HepG2 (cell line): ENCODE measurements around the gene ZNF445. TPM values are rescaled to one million over a fixed set of nuclear protein-coding genes. Genes with fewer than 3 reads are reported as not detected.

Source experiments
- ADNP ChIP-seq: sonication (generic); formaldehyde crosslinking; IDR thresholded peaks from 2 replicates; pipeline ENCODE4 v1.4.0; 2020; ENCODE audit warnings: missing genetic modification reagents
- ARNTL ChIP-seq: sonication (generic); formaldehyde crosslinking; IDR thresholded peaks from 2 replicates; pipeline ENCODE4 v1.4.0; 2020; ENCODE audit warnings: mild to moderate bottlenecking, missing genetic modification reagents
- ETV6 ChIP-seq: sonication (generic); formaldehyde crosslinking; conservative IDR thresholded peaks from 2 replicates; pipeline ENCODE4 v1.4.0; 2020; ENCODE audit warnings: missing genetic modification reagents
- GTF2F1 ChIP-seq: fragments of 150-350 bp; IDR thresholded peaks from 2 replicates; pipeline ENCODE4 v1.6.1; 2014; ENCODE audit warnings: low read length
- KDM5B ChIP-seq: sonication (generic); formaldehyde crosslinking; IDR thresholded peaks from 2 replicates; pipeline ENCODE4 v1.4.0; 2020; ENCODE audit warnings: missing genetic modification reagents, mild to moderate bottlenecking, borderline replicate concordance
- MNT ChIP-seq: fragments of 450-650 bp; IDR thresholded peaks from 2 replicates; pipeline ENCODE4 v1.6.1; 2016
- MTF2 ChIP-seq: sonication (generic); formaldehyde crosslinking; IDR thresholded peaks from 2 replicates; pipeline ENCODE4 v1.5.0; 2020; ENCODE audit warnings: missing genetic modification reagents, borderline replicate concordance
- NFYC ChIP-seq: IDR thresholded peaks from 2 replicates; pipeline ENCODE4 v1.6.1; 2016; ENCODE audit warnings: missing genetic modification reagents, missing compliant biosample characterization
- NR0B2 ChIP-seq: sonication (generic); formaldehyde crosslinking; IDR thresholded peaks from 2 replicates; pipeline ENCODE4 v1.4.0; 2020; ENCODE audit warnings: mild to moderate bottlenecking, missing genetic modification reagents
- RBFOX2 ChIP-seq: fragments of 200-400 bp; formaldehyde crosslinking; IDR thresholded peaks from 2 replicates; pipeline ENCODE4 v1.6.1; 2017; ENCODE audit warnings: low read depth, mild to moderate bottlenecking, low read length
- RNF2 ChIP-seq: fragments of 450-650 bp; conservative IDR thresholded peaks from 2 replicates; pipeline ENCODE4 v1.6.1; 2016; ENCODE audit warnings: low read depth
- SNAPC2 ChIP-seq: sonication (generic); formaldehyde crosslinking; IDR thresholded peaks from 2 replicates; pipeline ENCODE4 v1.8.1; 2022; ENCODE audit warnings: mild to moderate bottlenecking, missing genetic modification reagents
- TP53 ChIP-seq: sonication (generic); formaldehyde crosslinking; conservative IDR thresholded peaks from 2 replicates; pipeline ENCODE4 v1.4.0; 2020; ENCODE audit warnings: missing genetic modification reagents
- ZBTB7B ChIP-seq: sonication (generic); formaldehyde crosslinking; IDR thresholded peaks from 2 replicates; pipeline ENCODE4 v1.4.0; 2020; ENCODE audit warnings: missing genetic modification reagents
- ZFAT ChIP-seq: sonication (generic); formaldehyde crosslinking; conservative IDR thresholded peaks from 2 replicates; pipeline ENCODE4 v1.8.1; 2023; ENCODE audit warnings: missing genetic modification reagents, inconsistent platforms
- ZNF343 ChIP-seq: sonication (generic); formaldehyde crosslinking; IDR thresholded peaks from 2 replicates; pipeline ENCODE4 v1.4.0; 2020; ENCODE audit warnings: mild to moderate bottlenecking, missing genetic modification reagents
- ZNF562 ChIP-seq: sonication (generic); formaldehyde crosslinking; IDR thresholded peaks from 2 replicates; pipeline ENCODE4 v1.8.0; 2022; ENCODE audit warnings: missing genetic modification reagents, borderline replicate concordance
- ZNF577 ChIP-seq: sonication (generic); formaldehyde crosslinking; IDR thresholded peaks from 2 replicates; pipeline ENCODE4 v1.4.0; 2020; ENCODE audit warnings: mild to moderate bottlenecking, low read depth, missing genetic modification reagents, borderline replicate concordance
- ZNF589 ChIP-seq: sonication (generic); formaldehyde crosslinking; conservative IDR thresholded peaks from 2 replicates; pipeline ENCODE4 v1.8.0; 2022; ENCODE audit warnings: mild to moderate bottlenecking, moderate library complexity, missing genetic modification reagents
- ZNF709 ChIP-seq: sonication (generic); formaldehyde crosslinking; IDR thresholded peaks from 2 replicates; pipeline ENCODE4 v1.5.0; 2020; ENCODE audit warnings: mild to moderate bottlenecking, missing genetic modification reagents
- ZNF746 ChIP-seq: sonication (generic); formaldehyde crosslinking; IDR thresholded peaks from 2 replicates; pipeline ENCODE4 v1.8.0; 2022; ENCODE audit warnings: mild to moderate bottlenecking, missing genetic modification reagents
- polyA plus RNA-seq, 8 experiments: library from polyadenylated mRNA; depleted of rRNA in 3 of 8; stranded (reverse) in 7 of 8; unstranded in 1 of 8; fragments of >200 nt; fragmentation: Illumina TruSeq in 4 of 8; extraction: Trizol in 4 of 8; gene quantifications; 2 replicates each; pipeline versions ENCODE4 v1.2.1 to v1.2.3, GENCODE V29; 2011 to 2016; ENCODE audit warnings: low read depth in 4 of 8, missing spikeins in 1 of 8, mixed read lengths in 1 of 8; ENCODE audit not compliant: insufficient read depth in 1 of 8
- total RNA-seq, 5 experiments: library from RNA; depleted of rRNA; stranded (reverse); fragments of >200 nt; fragmentation: Illumina TruSeq; extraction: Trizol; gene quantifications; 2 replicates each; pipeline ENCODE4 v1.2.3, GENCODE V29; 2016; ENCODE audit warnings: low read depth in 1 of 5

ZNF445 gene
- total and polyA plus RNA-seq, 2 of the 13 experiments (the other 11 are each of a cell fraction or from before 2014, with no cell fraction given): 4.4 to 10.3 TPM

GRCh38 chr3:44439499-44440295, 37.8 kb downstream of the ZNF445 start (continued):
- TF ChIP-seq ZFAT (CRISPR knock-in tag) (no peak), ZNF577 (CRISPR knock-in tag) (no peak), ZNF589 (CRISPR knock-in tag) (no peak), NFYC (CRISPR knock-in tag) (no peak; the same call in 1 of the 2 replicates), KDM5B (peak; percentile 76; the same call in 1 of the 2 replicates), NR0B2 (CRISPR knock-in tag) (no peak; the same call in 1 of the 2 replicates), ETV6 (peak; percentile 38; the same call in 1 of the 2 replicates), ZNF343 (no peak), ZNF562 (CRISPR knock-in tag) (no peak), MNT (peak; percentile 61; the same call in 1 of the 2 replicates), SNAPC2 (no peak), ZNF746 (CRISPR knock-in tag) (peak; percentile 93; the same call in 1 of the 2 replicates), ZBTB7B (CRISPR knock-in tag) (peak; percentile 74; the same call in 1 of the 2 replicates), MTF2 (CRISPR knock-in tag) (0 out of 2 replicates have a peak, but pooled peaks have one; percentile 41), RNF2 (0 out of 2 replicates have a peak, but pooled peaks have one; percentile 18), GTF2F1 (no peak), TP53 (CRISPR knock-in tag) (0 out of 2 replicates have a peak, but pooled peaks have one; percentile 43), ARNTL (CRISPR knock-in tag) (peak; percentile 39; the same call in 1 of the 2 replicates), ZNF709 (CRISPR knock-in tag) (no peak), ADNP (CRISPR knock-in tag) (no peak), RBFOX2 (no peak)
